GM21423 (cell line): ENCODE data around the gene MVD.

ENCODE experiments used
- ATAC-seq: cut with Tn5 transposase; IDR thresholded peaks from one replicate; pipeline ENCODE4 v1.9.1; 2021; ENCODE audit warnings: mild to moderate bottlenecking, moderate library complexity; ENCODE audit not compliant: unreplicated experiment

Gene MVD

GRCh38 chr16:88645941-88646340, 16.9 kb downstream of the MVD start:
- ATAC-seq = no peak

GRCh38 chr16:88645455-88645854, 17.4 kb downstream of the MVD start:
- ATAC-seq = no peak

- ATAC-seq = no peak
Measured at GRCh38 chr16:88643644-88643932, 19.3 kb downstream of the MVD start.

- ATAC-seq = no peak
Measured at GRCh38 chr16:88642881-88643643, 19.8 kb downstream of the MVD start.

- ATAC-seq = no peak
Measured at GRCh38 chr16:88640498-88641247, 22.2 kb downstream of the MVD start.

GRCh38 chr16:88640039-88640495, 22.8 kb downstream of the MVD start:
- no peak for ATAC-seq

GRCh38 chr16:88639231-88640038, 23.5 kb downstream of the MVD start:
- ATAC-seq = no peak

- no peak for ATAC-seq
Measured at GRCh38 chr16:88638323-88639230, 24.3 kb downstream of the MVD start, which contains the start of gene IL17C. IL17C (plus strand) TSS chr16:88638572; CDS start chr16:88638642, 70 bp downstream.

GRCh38 chr16:88636488-88637265, 26.2 kb downstream of the MVD start:
- ATAC-seq = no peak

GRCh38 chr16:88635671-88636319, 27.1 kb downstream of the MVD start:
- ATAC-seq = no peak

- no peak for ATAC-seq
Measured at GRCh38 chr16:88634994-88635670, 27.8 kb downstream of the MVD start.

- ATAC-seq = peak; percentile 57
Measured at GRCh38 chr16:88634141-88634993, 28.5 kb downstream of the MVD start.

GRCh38 chr16:88633684-88634140, 29.2 kb downstream of the MVD start:
- peak; percentile 30 for ATAC-seq

GRCh38 chr16:88632587-88632930, 30.3 kb downstream of the MVD start:
- no peak for ATAC-seq

- no peak for ATAC-seq
Measured at GRCh38 chr16:88631920-88632586, 30.8 kb downstream of the MVD start.

GRCh38 chr16:88631384-88631783, 31.5 kb downstream of the MVD start:
- ATAC-seq = no peak

- no peak for ATAC-seq
Measured at GRCh38 chr16:88630941-88631340, 31.9 kb downstream of the MVD start.
